ENCODE results near the gene SCN9A. TPM values are rescaled to one million over a fixed set of nuclear protein-coding genes. Genes with fewer than 3 reads are reported as not detected.

SCN9A gene
- total and polyA plus RNA-seq, 12 donors = 0.10 to 2.9 (median 0.79) TPM

DNA sequence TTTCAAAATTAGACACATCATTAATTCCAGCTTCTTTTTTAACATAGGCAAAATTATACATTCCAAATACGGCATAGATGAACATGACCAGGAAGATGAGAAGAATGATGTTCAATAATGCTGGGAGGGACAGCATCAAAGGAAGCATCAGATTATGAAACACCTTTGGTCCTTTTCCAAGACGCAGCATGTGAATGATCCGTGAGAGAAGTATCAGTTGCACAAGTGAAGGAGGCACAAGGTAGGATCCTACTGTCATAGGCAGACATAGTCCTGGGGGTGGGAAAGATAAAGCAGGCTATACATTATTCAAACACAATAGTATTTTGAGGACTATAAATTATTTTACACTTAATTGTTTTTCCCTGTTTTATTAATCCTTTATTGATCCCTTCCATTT lies 30.6 kb upstream of the SCN9A start:
- H3K27ac ChIP-seq = no peak overlapping the region
- TF ChIP-seq CTCF (IDR thresholded peaks at IDR 0.05) = no peak
- H3K27me3 ChIP-seq = no peaks in the 10 kb centered on the region
- ATAC-seq = no peak
- no peaks in the 10 kb centered on the region for H3K9me3 ChIP-seq
- no peak overlapping the region for H3K4me3 ChIP-seq
- intact Hi-C loops (cut with DNase I) = no loop called here
- peaks cover 0 to 2% (median 0%) of the 10 kb centered on the region in 9 donors for H3K4me1 ChIP-seq
- H3K36me3 ChIP-seq = peaks cover 0 to 22% (median 0%) of the 10 kb centered on the region in 9 donors
- 87 to 91% methylated on average over 3 of the region's 3 CpGs for WGBS, 2 donors
- no peak for DNase-seq

DNA sequence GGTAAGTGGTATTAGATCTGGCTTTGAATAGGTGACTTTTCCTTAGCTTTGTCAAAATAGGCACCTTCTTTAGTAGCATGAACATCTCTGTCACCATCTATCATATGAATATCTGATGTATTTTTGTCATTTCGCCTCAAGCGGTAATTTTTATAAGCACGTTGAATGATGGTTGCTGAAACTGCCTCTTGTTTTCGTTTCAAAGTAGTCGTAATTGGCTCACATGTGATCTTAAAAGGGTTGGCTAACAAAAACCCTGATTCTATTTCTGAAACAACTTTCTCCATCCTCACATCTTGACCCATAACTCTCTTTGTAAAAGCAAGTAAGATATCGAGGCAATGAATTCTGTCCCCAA lies 29.8 kb upstream of the SCN9A start:
- Histone ChIP-seq H3K27me3 (no peaks in the 10 kb centered on the region), H3K4me1 (no peaks in the 10 kb centered on the region), H3K27ac (no peak overlapping the region), H3K9me3 (no peaks in the 10 kb centered on the region), H3K4me3 (no peak overlapping the region), H3K36me3 (peaks cover 0 to 22% (median 0%) of the 10 kb centered on the region in 9 donors)
- ATAC-seq (no peak), DNase-seq (no peak)
- 80 to 91% methylated on average over 6 of the region's 6 CpGs for WGBS, 2 donors
- intact Hi-C loops (cut with DNase I) = no loop called here
- no peak for TF ChIP-seq CTCF (IDR thresholded peaks at IDR 0.05)

GRCh38 chr2:166404831-166405568 lies 29.3 kb upstream of the SCN9A start:
- Histone ChIP-seq H3K27ac (no peak overlapping the region), H3K4me3 (no peak overlapping the region), H3K9me3 (no peaks in the 10 kb centered on the region), H3K4me1 (no peaks in the 10 kb centered on the region), H3K36me3 (peaks cover 0 to 20% (median 0%) of the 10 kb centered on the region in 9 donors), H3K27me3 (no peaks in the 10 kb centered on the region)
- no peak for TF ChIP-seq CTCF (IDR thresholded peaks at IDR 0.05)
- intact Hi-C loops (cut with DNase I) = no loop called here
- ATAC-seq = no peak
- WGBS, 2 donors = 64 to 74% methylated on average over 2 of the region's 2 CpGs
- DNase-seq = no peak

- H3K4me3 ChIP-seq = no peak overlapping the region
- H3K36me3 ChIP-seq = no peaks in the 10 kb centered on the region
- H3K27ac ChIP-seq = no peak overlapping the region
- DNase-seq (no peak), ATAC-seq (no peak)
- TF ChIP-seq CTCF (IDR thresholded peaks at IDR 0.05) = no peak
- no peaks in the 10 kb centered on the region for H3K4me1 ChIP-seq
- 92 to 97% methylated on average over 1 of the region's 1 CpG for WGBS, 2 donors
- no peaks in the 10 kb centered on the region for H3K27me3 ChIP-seq
- H3K9me3 ChIP-seq = peaks cover 0 to 5% (median 0%) of the 10 kb centered on the region in 11 donors
- intact Hi-C loops (cut with DNase I) = no loop called here
These were observed 18.5 kb upstream of the SCN9A start for GRCh38 chr2:166394245-166394644.
